ENCODE data around the gene ACOX2.

- TF ChIP-seq POLR2A (IDR thresholded peaks at IDR 0.05; ENCODE audit: control extremely low read depth in 1 of 2, low read depth in 2 of 2, low read length in 2 of 2) = no peak
- TF ChIP-seq CTCF (IDR thresholded peaks at IDR 0.05; ENCODE audit: control extremely low read depth in 1 of 3, insufficient read depth in 1 of 3, low read depth in 1 of 3, low read length in 3 of 3) = no peak
- no peak for TF ChIP-seq USF2 (IDR thresholded peaks at IDR 0.05; ENCODE audit: low read length)
- TF ChIP-seq EZH2 (IDR thresholded peaks at IDR 0.05; ENCODE audit: low read depth, low read length, severe bottlenecking) = no peak
- no peak for TF ChIP-seq MAFK (IDR thresholded peaks at IDR 0.05; ENCODE audit: low read depth, low read length)
- no peak for TF ChIP-seq HDAC6 (IDR thresholded peaks at IDR 0.05; ENCODE audit: low read depth, low read length)
- no peak for TF ChIP-seq SP1 (IDR thresholded peaks at IDR 0.05; ENCODE audit: low read depth, low read length)
- TF ChIP-seq JUND (IDR thresholded peaks at IDR 0.05; ENCODE audit: low read length) = no peak
- TF ChIP-seq EP300 (IDR thresholded peaks at IDR 0.05; ENCODE audit: borderline replicate concordance in 1 of 2, low read depth in 2 of 2, low read length in 2 of 2) = no peak
These were observed 20.5 kb upstream of the ACOX2 start for GRCh38 chr3:58557491-58557890.

Data from H1 (cell line).